ENCODE data around the gene IBA57.

- TF ChIP-seq FOXP2 (optimal IDR thresholded peaks at IDR 0.05; ENCODE audit: control extremely low read depth, extremely low read length, insufficient read depth) (no peak), POLR2AphosphoS5 (IDR thresholded peaks at IDR 0.05; ENCODE audit: borderline replicate concordance, low read depth, low read length) (no peak), EZH2 (IDR thresholded peaks at IDR 0.05) (no peak)
Measured at GRCh38 chr1:228118040-228118439, 47.6 kb upstream of the IBA57 start.
